ENCODE data around the gene PCDHGC3. TPM values are rescaled to one million over a fixed set of nuclear protein-coding genes. Genes with fewer than 3 reads are reported as not detected.

PCDHGC3 gene
- total and polyA plus RNA-seq, 2 of the 13 experiments (the other 11 are each of a cell fraction or from before 2014, with no cell fraction given) = 0.20 to 0.30 TPM

GRCh38 chr5:141522301-141522700, 46.5 kb downstream of the PCDHGC3 start:
- 96% methylated on average over 2 of the region's 2 CpGs for WGBS (ENCODE audit: low lambda C conversion rate)
- Histone ChIP-seq H3K36me3 (replicated peaks in 1 of 2; ENCODE audit: control insufficient read depth in 1 of 2, insufficient read depth in 2 of 2, low read length in 2 of 2) (peaks cover 30 to 78% of the 10 kb centered on the region in 2 experiments), H4K20me1 (ENCODE audit: insufficient read depth, low read length) (peaks cover 5% of the 10 kb centered on the region; the same call in 1 of the 2 replicates), H3K9me3 (ENCODE audit: low read length) (no peaks in the 10 kb centered on the region), H3K9ac (ENCODE audit: insufficient read depth, low read depth, low read length) (no peak overlapping the region), H2AFZ (ENCODE audit: low read length) (no peak overlapping the region), H3K79me2 (ENCODE audit: insufficient read depth, low read length) (no peaks in the 10 kb centered on the region), H3K4me2 (ENCODE audit: low read depth, low read length) (no peak overlapping the region), H3K27ac (ENCODE audit: extremely low read length, insufficient read depth, low read length) (no peak overlapping the region), H3K27me3 (ENCODE audit: control insufficient read depth in 1 of 2, insufficient read depth in 2 of 2, low read length in 2 of 2) (no peaks in the 10 kb centered on the region), H3K4me1 (ENCODE audit: insufficient read depth, low read length) (peaks cover 42% of the 10 kb centered on the region), H3K4me3 (replicated peaks in 1 of 3; ENCODE audit: insufficient read depth in 1 of 3, low read depth in 2 of 3, low read length in 3 of 3) (no peak overlapping the region)
- ATAC-seq (no peak), DNase-seq (ENCODE audit: low spot score) (no peak), FAIRE-seq (no peak)
- ChIA-PET CTCF (ENCODE audit: low intra/inter-chr PET ratio, low total read pairs) (no interaction called here), POLR2A (no interaction called here)
- in situ Hi-C loops (cut with HindIII; ENCODE audit: extremely low pct_ligation_motif_present, low pct_unique_long_range_greater_than_20kb) (loop anchor here (5.0 to 10.0 kb wide), 2 partner anchors 105 to 168 kb away; partner anchors contain the start of genes PCDHGA4, PCDHGB1, PCDHGB2 and PCDHGB7), intact Hi-C loops (cut with micrococcal nuclease; ENCODE audit: unreplicated experiment) (loop anchor here (5.0 to 10.0 kb wide), 2 partner anchors 168 to 300 kb away; partner anchors contain the start of genes PCDHB14, PCDHGA4, PCDHGB1 and PCDHGB2)
- BruUV-seq (replicated peaks) = no TSS peak
- TF ChIP-seq ZNF709 (CRISPR knock-in tag; IDR thresholded peaks at IDR 0.05) (no peak), ZNF652 (CRISPR knock-in tag; IDR thresholded peaks at IDR 0.05; ENCODE audit: borderline replicate concordance, low read depth) (no peak), ZNF431 (CRISPR knock-in tag; IDR thresholded peaks at IDR 0.05; ENCODE audit: borderline replicate concordance, low read depth) (no peak)

- ChIA-PET POLR2A (interaction anchor here (0.7 kb wide), 1 partner anchor 203 kb away, joined by 3 read pairs; the partner anchor contains the start of gene TAF7), CTCF (ENCODE audit: low intra/inter-chr PET ratio, low total read pairs) (interaction anchor here (1.2 to 2.2 kb wide), 11 partner anchors 12 to 301 kb away, joined by 3 to 13 read pairs (median 6); partner anchors contain the start of genes PCDHB14, PCDHGA1, PCDHGA10 and PCDHGA11)
- BruUV-seq (replicated peaks) = no TSS peak
- Histone ChIP-seq H3K4me1 (ENCODE audit: insufficient read depth, low read length) (peaks cover 50% of the 10 kb centered on the region), H3K36me3 (replicated peaks in 1 of 2; ENCODE audit: control insufficient read depth in 1 of 2, insufficient read depth in 2 of 2, low read length in 2 of 2) (peaks cover 34 to 80% of the 10 kb centered on the region in 2 experiments), H3K9me3 (ENCODE audit: low read length) (no peaks in the 10 kb centered on the region), H3K27ac (ENCODE audit: extremely low read length, insufficient read depth, low read length) (peak overlapping the region; percentile 34), H2AFZ (ENCODE audit: low read length) (no peak overlapping the region), H3K27me3 (ENCODE audit: control insufficient read depth in 1 of 2, insufficient read depth in 2 of 2, low read length in 2 of 2) (no peaks in the 10 kb centered on the region), H3K79me2 (ENCODE audit: insufficient read depth, low read length) (no peaks in the 10 kb centered on the region), H3K4me2 (ENCODE audit: low read depth, low read length) (no peak overlapping the region), H3K4me3 (replicated peaks in 1 of 3; ENCODE audit: insufficient read depth in 1 of 3, low read depth in 2 of 3, low read length in 3 of 3) (no peak overlapping the region), H4K20me1 (ENCODE audit: insufficient read depth, low read length) (peaks cover 5% of the 10 kb centered on the region; the same call in 1 of the 2 replicates), H3K9ac (ENCODE audit: insufficient read depth, low read depth, low read length) (no peak overlapping the region)
- WGBS (ENCODE audit: low lambda C conversion rate) = 97% methylated on average over 8 of the region's 8 CpGs
- DNase-seq (ENCODE audit: low spot score) (no peak), FAIRE-seq (no peak), ATAC-seq (no peak)
- intact Hi-C loops (cut with micrococcal nuclease; ENCODE audit: unreplicated experiment) = loop anchor here (5.0 to 10.0 kb wide), 2 partner anchors 169 to 302 kb away; partner anchors contain the start of genes PCDHB14, PCDHGA4, PCDHGB1 and PCDHGB2
- in situ Hi-C loops (cut with HindIII; ENCODE audit: extremely low pct_ligation_motif_present, low pct_unique_long_range_greater_than_20kb) = loop anchor here (5.0 to 10.0 kb wide), 2 partner anchors 107 to 169 kb away; partner anchors contain the start of genes PCDHGA4, PCDHGB1, PCDHGB2 and PCDHGB7
- TF ChIP-seq THAP7 (CRISPR knock-in tag; IDR thresholded peaks at IDR 0.05) (no peak), HNF1A (IDR thresholded peaks at IDR 0.05; ENCODE audit: low read depth) (no peak), HNF1A (CRISPR knock-in tag; IDR thresholded peaks at IDR 0.05; ENCODE audit: borderline replicate concordance) (no peak)
These were observed 48.2 kb downstream of the PCDHGC3 start for GRCh38 chr5:141523991-141524390.
